Measurements from ENCODE around the gene TMUB1.
A peak's percentile ranks its signal among the peaks of the same experiment; 100 is the strongest.

TMUB1 gene

DNA sequence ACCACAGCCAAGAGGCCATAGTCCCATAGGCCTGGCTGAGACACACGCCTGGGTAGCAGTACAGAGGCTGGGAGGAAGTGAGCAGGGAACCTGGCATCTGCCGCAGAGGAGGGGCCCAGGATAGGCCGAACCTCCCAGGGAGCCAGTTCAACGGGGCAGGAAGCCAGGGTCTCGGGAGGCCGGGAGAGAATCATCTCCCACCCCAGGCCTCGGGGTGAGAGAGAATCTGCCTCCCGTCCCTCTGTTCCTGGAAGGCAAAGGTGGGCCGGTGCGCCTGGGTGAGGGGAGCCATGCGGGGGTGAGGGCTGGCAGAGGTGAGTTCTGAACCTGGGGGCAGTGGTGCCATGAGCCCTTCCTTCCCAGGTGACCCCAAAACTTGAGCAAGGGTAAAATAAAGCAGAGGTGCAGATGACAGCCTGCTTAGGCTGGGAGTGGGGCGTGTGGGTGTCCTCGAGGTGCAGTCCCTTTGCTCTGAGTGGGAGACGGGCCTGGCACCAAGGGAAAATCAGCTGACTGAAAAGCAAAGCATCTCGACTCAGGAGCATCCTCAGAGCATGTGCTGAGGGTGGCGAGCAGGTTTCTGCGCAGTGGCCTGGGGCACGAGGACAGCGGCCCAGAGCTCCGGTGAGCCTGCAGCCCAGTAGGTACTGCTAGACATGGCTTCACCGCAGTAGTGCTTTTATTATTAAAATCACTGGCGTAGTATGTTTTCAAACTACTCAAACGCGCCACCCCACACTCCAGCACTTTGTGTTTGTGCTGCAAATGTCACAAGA lies 18.5 kb upstream of the TMUB1 start:
- no peak for DNase-seq

DNA sequence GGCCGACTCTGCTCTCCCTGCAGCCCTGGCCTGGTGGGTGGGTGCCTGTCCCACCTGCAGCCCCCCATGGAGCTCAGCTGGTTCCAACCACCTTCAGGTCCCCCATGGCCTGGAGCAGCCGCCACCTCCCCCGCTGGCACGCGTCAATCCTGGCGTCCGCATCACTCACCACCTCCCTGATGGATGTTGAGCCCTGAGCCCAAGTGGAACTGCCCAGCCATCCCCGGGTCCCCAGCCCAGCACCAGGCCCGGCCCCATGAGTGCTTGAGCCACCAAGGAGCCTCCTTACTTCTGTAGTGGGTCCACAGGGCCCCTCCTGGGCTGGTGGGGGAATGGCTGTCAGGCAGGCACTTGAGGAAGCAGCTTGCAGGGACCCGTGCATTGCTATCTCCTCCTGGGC lies 17.6 kb upstream of the TMUB1 start:
- DNase-seq: no peak

DNA sequence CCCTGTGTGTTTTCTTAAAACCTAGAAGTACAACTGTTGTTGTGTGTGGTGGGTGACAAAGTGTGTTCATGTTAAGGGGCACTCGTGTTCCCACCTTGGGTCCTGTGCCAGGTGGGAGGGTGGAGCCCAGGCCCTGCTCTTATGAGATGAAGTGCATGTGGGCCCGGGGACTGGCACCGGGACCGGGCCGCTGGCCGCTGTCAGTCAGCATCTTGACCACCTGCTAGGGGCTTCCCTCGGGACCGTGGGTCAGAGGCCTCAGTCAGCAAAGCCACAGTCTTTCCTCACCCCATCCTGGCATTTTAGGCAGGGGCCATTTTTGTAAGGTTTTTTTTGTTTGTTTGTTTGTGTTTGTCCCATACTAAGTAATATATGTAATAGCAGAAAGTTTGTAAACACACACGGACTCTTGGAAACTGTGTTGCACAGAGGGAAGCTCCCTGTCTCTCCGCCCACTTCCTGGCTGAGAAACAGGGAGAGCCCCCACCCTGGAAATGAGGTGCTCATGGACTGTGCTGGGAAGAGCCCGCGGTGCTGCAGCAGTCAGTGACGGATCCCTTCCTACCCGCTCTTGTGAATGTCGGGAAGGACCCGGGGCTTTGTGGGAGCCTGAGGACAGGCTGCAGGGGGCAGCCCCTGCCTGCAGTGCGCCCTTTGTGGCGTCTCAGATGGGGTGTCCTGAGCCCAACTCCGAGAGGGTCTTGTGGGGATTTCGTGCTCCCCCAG lies 16.4 kb upstream of the TMUB1 start:
- DNase-seq: no peak

GRCh38 chr7:151095828-151096475 lies 12.7 kb upstream of the TMUB1 start:
- DNase-seq: no peak

GRCh38 chr7:151095123-151095797 lies 12.0 kb upstream of the TMUB1 start:
- no peak for DNase-seq

GRCh38 chr7:151094675-151095074 lies 11.4 kb upstream of the TMUB1 start:
- DNase-seq: no peak

- no peak for DNase-seq
These were observed 10.5 kb upstream of the TMUB1 start for GRCh38 chr7:151093748-151094147.

- DNase-seq: no peak
These were observed 8.7 kb upstream of the TMUB1 start for GRCh38 chr7:151091988-151092387.

GRCh38 chr7:151091431-151091830 lies 8.1 kb upstream of the TMUB1 start:
- no peak for DNase-seq

DNA sequence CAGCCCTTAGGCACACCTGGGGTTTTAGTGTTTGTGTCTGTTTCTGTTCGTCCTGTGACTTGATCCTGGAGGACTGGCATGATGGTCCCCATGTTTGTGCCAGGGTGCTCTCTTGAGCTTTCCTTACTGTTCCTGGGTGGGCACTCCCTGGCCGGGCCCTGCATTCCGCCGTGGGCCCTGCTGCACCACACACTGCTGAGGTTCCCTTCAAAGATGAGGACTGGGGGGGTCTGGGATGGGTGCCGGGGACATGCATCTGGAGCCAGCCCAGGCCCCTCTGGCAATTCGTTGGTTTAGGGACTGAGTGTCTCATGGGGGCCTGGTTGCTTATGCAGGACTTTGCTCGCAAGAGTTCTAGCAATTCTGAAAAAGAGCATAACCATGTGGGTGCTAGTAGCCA lies 7.7 kb upstream of the TMUB1 start:
- DNase-seq: no peak

DNA sequence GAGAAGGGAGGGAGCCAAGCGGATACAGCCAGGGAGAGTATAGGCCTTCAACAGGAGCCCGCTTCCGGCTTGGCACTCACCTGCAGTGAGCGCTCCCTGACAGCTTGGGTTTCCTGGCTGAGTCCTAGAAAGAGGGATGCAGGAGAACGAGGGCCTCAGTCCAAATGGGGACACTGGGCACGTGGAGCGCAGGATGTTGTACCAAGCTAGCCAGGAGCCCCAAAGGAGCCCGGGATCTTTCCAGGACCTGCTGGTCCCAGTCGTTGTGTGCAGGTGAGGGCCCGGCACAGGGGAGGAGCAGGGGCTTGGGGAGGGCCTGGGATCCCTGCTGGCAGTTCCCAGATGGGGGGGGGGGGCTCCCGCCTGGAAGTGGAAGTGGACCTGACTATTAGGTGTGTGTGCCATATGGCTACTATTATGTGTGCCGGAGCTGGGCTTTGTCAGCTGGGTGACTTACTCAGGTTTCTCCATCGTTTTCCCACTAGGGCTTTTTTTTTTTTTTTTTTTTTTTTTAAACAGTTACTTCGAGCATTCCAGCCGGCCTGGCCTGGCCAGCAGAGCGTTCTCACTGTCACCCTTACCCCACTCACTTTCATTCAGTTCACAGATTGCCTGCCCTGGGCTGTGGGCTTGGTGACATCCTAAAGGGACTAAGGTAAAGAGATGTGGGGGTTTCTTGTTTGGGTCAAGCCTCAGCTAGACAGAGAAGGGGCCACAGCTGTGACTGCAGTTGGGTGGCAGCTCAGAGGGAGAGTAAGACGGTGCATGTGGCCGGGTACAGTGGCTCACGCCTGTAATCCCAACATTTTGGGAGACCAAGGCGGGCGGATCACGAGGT lies 6.8 kb upstream of the TMUB1 start:
- DNase-seq: no peak

DNA sequence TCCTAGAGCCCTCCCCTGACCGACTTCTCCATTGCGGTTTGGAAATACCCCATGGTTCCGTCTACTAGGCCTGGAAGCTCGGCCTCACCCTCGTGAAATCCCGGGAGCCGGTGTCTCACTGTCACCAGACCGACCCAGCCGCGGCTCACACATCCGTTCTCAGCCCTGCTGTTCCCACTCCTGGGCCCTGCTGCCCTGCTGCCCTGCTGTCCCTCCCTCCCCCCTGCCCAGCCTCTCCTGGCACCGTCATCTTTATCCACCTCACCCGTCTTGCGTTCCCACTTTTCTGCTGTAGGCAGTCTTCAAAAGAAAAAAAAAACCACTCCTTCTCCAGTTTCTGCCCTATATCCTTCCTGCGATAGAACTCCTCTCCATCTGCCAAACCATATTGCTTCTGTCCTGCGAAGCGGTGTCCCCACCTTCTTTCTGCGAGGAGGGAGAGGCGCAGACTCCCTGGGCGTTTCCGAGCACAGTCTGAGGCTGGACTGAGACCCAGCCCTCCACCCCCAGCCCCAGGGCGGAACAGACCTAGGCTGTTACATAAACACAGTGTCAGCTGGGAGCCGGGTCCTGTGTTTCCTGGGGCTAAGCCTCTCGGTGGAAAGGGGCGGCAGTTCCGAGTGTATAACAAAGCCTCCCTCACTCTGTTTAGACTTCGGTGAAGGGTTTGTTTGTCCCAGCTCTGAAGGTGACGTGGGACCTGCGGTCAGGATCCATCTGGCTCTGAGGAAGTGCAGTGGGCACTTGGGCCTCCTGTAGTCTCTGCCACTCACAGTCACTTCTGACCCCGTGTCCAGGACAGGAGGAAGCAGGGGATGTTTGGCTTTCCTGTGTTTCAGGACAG lies 5.8 kb upstream of the TMUB1 start:
- DNase-seq: no peak

- DNase-seq: no peak
These were observed 4.9 kb upstream of the TMUB1 start for GRCh38 chr7:151088019-151088855.

GRCh38 chr7:151087245-151088018 lies 4.1 kb upstream of the TMUB1 start:
- peak; percentile 77 for DNase-seq

DNA sequence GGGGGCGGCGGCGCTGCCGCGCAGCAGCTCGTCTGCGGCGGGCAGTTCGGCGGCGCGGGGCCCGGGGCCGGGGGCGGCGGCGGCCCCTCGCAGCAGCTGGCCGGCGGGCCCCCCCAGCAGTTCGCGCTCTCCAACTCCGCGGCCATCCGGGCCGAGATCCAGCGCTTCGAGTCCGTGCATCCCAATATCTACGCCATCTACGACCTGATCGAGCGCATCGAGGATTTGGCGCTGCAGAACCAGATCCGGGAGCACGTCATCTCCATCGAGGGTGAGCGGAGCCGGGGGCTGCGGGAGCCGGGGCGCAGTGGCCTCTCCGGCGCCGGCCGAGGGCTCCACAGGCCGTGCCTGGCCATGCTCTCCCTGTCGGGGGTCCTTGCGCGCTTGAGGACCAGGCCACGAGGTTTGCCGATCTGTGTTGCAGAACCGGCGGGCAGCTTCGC lies 3.5 kb upstream of the TMUB1 start:
- peak; percentile 74 for DNase-seq

- peak; percentile 79 for DNase-seq
These were observed 2.7 kb upstream of the TMUB1 start, which contains the start of gene AGAP3 for GRCh38 chr7:151085691-151086620. AGAP3 (plus strand) TSS chr7:151086475; CDS start chr7:151086742, 267 bp downstream.

GRCh38 chr7:151085329-151085690 lies 2.0 kb upstream of the TMUB1 start:
- DNase-seq: no peak

GRCh38 chr7:151083824-151084160 lies 499 bp upstream of the TMUB1 start:
- no peak for DNase-seq

Measured in activated CD8-positive, alpha-beta memory T cell treated with anti-CD3 and anti-CD28 coated beads for 24 hours (primary cell).